Measurements from ENCODE around the gene CDH5.

DNA sequence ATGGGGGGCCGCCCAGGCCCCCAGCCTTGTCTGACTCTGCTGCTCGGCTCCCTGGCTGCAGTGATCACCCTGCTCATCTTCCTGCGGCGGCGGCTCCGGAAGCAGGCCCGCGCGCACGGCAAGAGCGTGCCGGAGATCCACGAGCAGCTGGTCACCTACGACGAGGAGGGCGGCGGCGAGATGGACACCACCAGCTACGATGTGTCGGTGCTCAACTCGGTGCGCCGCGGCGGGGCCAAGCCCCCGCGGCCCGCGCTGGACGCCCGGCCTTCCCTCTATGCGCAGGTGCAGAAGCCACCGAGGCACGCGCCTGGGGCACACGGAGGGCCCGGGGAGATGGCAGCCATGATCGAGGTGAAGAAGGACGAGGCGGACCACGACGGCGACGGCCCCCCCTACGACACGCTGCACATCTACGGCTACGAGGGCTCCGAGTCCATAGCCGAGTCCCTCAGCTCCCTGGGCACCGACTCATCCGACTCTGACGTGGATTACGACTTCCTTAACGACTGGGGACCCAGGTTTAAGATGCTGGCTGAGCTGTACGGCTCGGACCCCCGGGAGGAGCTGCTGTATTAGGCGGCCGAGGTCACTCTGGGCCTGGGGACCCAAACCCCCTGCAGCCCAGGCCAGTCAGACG lies 36.2 kb downstream of the CDH5 start:
- TF ChIP-seq, protein P1, sequence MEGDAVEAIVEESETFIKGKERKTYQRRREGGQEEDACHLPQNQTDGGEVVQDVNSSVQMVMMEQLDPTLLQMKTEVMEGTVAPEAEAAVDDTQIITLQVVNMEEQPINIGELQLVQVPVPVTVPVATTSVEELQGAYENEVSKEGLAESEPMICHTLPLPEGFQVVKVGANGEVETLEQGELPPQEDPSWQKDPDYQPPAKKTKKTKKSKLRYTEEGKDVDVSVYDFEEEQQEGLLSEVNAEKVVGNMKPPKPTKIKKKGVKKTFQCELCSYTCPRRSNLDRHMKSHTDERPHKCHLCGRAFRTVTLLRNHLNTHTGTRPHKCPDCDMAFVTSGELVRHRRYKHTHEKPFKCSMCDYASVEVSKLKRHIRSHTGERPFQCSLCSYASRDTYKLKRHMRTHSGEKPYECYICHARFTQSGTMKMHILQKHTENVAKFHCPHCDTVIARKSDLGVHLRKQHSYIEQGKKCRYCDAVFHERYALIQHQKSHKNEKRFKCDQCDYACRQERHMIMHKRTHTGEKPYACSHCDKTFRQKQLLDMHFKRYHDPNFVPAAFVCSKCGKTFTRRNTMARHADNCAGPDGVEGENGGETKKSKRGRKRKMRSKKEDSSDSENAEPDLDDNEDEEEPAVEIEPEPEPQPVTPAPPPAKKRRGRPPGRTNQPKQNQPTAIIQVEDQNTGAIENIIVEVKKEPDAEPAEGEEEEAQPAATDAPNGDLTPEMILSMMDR (conservative IDR thresholded peaks at IDR 0.05), result no peak
- no peak for TF ChIP-seq EZH2 (IDR thresholded peaks at IDR 0.05; ENCODE audit: low read depth)
